CD4-positive, alpha-beta T cell treated with Interleukin-17A for 4 hours (primary cell): Measurements from ENCODE around the gene TFIP11.

Source experiments
- DNase-seq: peaks from one replicate; pipeline ENCODE4 v3.0.0-alpha.2; 2020; ENCODE audit warnings: mixed read lengths

TFIP11 gene

GRCh38 chr22:26445577-26446275, 66.5 kb downstream of the TFIP11 start:
- DNase-seq: no peak

GRCh38 chr22:26444777-26445176, 67.5 kb downstream of the TFIP11 start:
- DNase-seq: no peak

- DNase-seq: no peak
Observed at GRCh38 chr22:26443901-26444690, 68.2 kb downstream of the TFIP11 start.

- DNase-seq: no peak
Observed at GRCh38 chr22:26442086-26442756, 70.1 kb downstream of the TFIP11 start.
